ENCODE results near the gene SPECC1. TPM values are rescaled to one million over a fixed set of nuclear protein-coding genes. Genes with fewer than 3 reads are reported as not detected.

Gene SPECC1
- total and polyA plus RNA-seq, 10 of the 15 experiments (the other 5 are each of a cell fraction or from before 2014, with no cell fraction given): 6.4 to 40.6 (median 23.9) TPM

- Histone ChIP-seq H3K27ac (ENCODE audit: control insufficient read depth, insufficient read depth) (no peak overlapping the region), H3K36me3 (ENCODE audit: control insufficient read depth in 2 of 2, insufficient read depth in 2 of 2, low read length in 1 of 2) (no peaks in the 10 kb centered on the region), H3K9me3 (replicated peaks; ENCODE audit: control insufficient read depth, insufficient read depth, low read length) (no peaks in the 10 kb centered on the region; the same call in 2 of the 3 replicates), H3K4me3 (no peak overlapping the region), H4K20me1 (ENCODE audit: control insufficient read depth, insufficient read depth) (no peaks in the 10 kb centered on the region), H3K9ac (ENCODE audit: control insufficient read depth, insufficient read depth, low read length) (no peak overlapping the region), H3K79me2 (ENCODE audit: control insufficient read depth, insufficient read depth, low read length) (no peaks in the 10 kb centered on the region), H2AFZ (ENCODE audit: control insufficient read depth, low read depth, low read length) (no peak overlapping the region), H3K4me1 (ENCODE audit: control insufficient read depth, insufficient read depth, low read length) (no peaks in the 10 kb centered on the region), H3K4me2 (ENCODE audit: control insufficient read depth, insufficient read depth) (no peak overlapping the region), H3K27me3 (replicated peaks in 1 of 2; ENCODE audit: control insufficient read depth in 2 of 2, insufficient read depth in 2 of 2, low read length in 1 of 2) (no peaks in the 10 kb centered on the region)
- intact Hi-C loops (cut with micrococcal nuclease; ENCODE audit: unreplicated experiment) (no loop called here), in situ Hi-C loops (cut with MboI) (no loop called here)
- RAD21 ChIA-PET (ENCODE audit: unreplicated experiment): interaction anchor here (0.6 kb wide), 1 partner anchor 191 kb away, joined by 3 read pairs; no protein-coding TSS in a partner anchor
- 100% methylated on average over 2 of the region's 3 CpGs for WGBS (ENCODE audit: insufficient coverage, insufficient replicate concordance, low lambda C conversion rate, missing lambda C conversion rate)
- ATAC-seq (no peak), DNase-seq (ENCODE audit: low read depth, low spot score) (no peak), FAIRE-seq (no peak)
- CTCF ChIA-PET: no interaction called here
- SMC1A ChIA-PET (ENCODE audit: uncharacterized antibody, unreplicated experiment): no interaction called here
- POLR2A ChIA-PET: no interaction called here
- BruUV-seq (replicated peaks): no TSS peak
- TF ChIP-seq NFIC (IDR thresholded peaks at IDR 0.05; ENCODE audit: low read depth, low read length): no peak
- TF ChIP-seq, protein P1, sequence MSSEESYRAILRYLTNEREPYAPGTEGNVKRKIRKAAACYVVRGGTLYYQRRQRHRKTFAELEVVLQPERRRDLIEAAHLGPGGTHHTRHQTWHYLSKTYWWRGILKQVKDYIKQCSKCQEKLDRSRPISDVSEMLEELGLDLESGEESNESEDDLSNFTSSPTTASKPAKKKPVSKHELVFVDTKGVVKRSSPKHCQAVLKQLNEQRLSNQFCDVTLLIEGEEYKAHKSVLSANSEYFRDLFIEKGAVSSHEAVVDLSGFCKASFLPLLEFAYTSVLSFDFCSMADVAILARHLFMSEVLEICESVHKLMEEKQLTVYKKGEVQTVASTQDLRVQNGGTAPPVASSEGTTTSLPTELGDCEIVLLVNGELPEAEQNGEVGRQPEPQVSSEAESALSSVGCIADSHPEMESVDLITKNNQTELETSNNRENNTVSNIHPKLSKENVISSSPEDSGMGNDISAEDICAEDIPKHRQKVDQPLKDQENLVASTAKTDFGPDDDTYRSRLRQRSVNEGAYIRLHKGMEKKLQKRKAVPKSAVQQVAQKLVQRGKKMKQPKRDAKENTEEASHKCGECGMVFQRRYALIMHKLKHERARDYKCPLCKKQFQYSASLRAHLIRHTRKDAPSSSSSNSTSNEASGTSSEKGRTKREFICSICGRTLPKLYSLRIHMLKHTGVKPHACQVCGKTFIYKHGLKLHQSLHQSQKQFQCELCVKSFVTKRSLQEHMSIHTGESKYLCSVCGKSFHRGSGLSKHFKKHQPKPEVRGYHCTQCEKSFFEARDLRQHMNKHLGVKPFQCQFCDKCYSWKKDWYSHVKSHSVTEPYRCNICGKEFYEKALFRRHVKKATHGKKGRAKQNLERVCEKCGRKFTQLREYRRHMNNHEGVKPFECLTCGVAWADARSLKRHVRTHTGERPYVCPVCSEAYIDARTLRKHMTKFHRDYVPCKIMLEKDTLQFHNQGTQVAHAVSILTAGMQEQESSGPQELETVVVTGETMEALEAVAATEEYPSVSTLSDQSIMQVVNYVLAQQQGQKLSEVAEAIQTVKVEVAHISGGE (CRISPR knock-in tag; IDR thresholded peaks at IDR 0.05): no peak
- no peak for TF ChIP-seq MXI1 (IDR thresholded peaks at IDR 0.05; ENCODE audit: low read depth, low read length)
- TF ChIP-seq, protein P2, sequence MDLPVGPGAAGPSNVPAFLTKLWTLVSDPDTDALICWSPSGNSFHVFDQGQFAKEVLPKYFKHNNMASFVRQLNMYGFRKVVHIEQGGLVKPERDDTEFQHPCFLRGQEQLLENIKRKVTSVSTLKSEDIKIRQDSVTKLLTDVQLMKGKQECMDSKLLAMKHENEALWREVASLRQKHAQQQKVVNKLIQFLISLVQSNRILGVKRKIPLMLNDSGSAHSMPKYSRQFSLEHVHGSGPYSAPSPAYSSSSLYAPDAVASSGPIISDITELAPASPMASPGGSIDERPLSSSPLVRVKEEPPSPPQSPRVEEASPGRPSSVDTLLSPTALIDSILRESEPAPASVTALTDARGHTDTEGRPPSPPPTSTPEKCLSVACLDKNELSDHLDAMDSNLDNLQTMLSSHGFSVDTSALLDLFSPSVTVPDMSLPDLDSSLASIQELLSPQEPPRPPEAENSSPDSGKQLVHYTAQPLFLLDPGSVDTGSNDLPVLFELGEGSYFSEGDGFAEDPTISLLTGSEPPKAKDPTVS (IDR thresholded peaks at IDR 0.05; ENCODE audit: low read depth, low read length): no peak
- no peak for TF ChIP-seq RAD21 (IDR thresholded peaks at IDR 0.05; ENCODE audit: insufficient read depth, low read depth, low read length)
- no peak for TF ChIP-seq SP1 (IDR thresholded peaks at IDR 0.05; ENCODE audit: low read depth, low read length)
- TF ChIP-seq, protein P3, sequence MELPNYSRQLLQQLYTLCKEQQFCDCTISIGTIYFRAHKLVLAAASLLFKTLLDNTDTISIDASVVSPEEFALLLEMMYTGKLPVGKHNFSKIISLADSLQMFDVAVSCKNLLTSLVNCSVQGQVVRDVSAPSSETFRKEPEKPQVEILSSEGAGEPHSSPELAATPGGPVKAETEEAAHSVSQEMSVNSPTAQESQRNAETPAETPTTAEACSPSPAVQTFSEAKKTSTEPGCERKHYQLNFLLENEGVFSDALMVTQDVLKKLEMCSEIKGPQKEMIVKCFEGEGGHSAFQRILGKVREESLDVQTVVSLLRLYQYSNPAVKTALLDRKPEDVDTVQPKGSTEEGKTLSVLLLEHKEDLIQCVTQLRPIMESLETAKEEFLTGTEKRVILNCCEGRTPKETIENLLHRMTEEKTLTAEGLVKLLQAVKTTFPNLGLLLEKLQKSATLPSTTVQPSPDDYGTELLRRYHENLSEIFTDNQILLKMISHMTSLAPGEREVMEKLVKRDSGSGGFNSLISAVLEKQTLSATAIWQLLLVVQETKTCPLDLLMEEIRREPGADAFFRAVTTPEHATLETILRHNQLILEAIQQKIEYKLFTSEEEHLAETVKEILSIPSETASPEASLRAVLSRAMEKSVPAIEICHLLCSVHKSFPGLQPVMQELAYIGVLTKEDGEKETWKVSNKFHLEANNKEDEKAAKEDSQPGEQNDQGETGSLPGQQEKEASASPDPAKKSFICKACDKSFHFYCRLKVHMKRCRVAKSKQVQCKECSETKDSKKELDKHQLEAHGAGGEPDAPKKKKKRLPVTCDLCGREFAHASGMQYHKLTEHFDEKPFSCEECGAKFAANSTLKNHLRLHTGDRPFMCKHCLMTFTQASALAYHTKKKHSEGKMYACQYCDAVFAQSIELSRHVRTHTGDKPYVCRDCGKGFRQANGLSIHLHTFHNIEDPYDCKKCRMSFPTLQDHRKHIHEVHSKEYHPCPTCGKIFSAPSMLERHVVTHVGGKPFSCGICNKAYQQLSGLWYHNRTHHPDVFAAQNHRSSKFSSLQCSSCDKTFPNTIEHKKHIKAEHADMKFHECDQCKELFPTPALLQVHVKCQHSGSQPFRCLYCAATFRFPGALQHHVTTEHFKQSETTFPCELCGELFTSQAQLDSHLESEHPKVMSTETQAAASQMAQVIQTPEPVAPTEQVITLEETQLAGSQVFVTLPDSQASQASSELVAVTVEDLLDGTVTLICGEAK (IDR thresholded peaks at IDR 0.05; ENCODE audit: borderline replicate concordance): no peak
- TF ChIP-seq ATF7 (IDR thresholded peaks at IDR 0.05; ENCODE audit: low read depth): no peak
- TF ChIP-seq MEF2A (IDR thresholded peaks at IDR 0.05; ENCODE audit: insufficient read depth, low read depth, low read length): no peak
- TF ChIP-seq POLR2A (IDR thresholded peaks at IDR 0.05; ENCODE audit: low read depth, low read length): no peak
- TF ChIP-seq KAT2A (conservative IDR thresholded peaks at IDR 0.05; ENCODE audit: control insufficient read depth, low read depth, low read length): no peak
- TF ChIP-seq NFYA (IDR thresholded peaks at IDR 0.05; ENCODE audit: borderline replicate concordance, low read depth, low read length): no peak
- TF ChIP-seq EP300 (IDR thresholded peaks at IDR 0.05; ENCODE audit: borderline replicate concordance in 1 of 2, control insufficient read depth in 1 of 2, low read depth in 2 of 2, low read length in 2 of 2): no peak
- TF ChIP-seq TAF1 (IDR thresholded peaks at IDR 0.05; ENCODE audit: borderline replicate concordance, low read depth, low read length): no peak
These were observed 19.3 kb downstream of the SPECC1 start for GRCh38 chr17:20028443-20028842.
